Calu3 (cell line): ENCODE results near the gene ANKS6. TPM values are rescaled to one million over a fixed set of nuclear protein-coding genes. Genes with fewer than 3 reads are reported as not detected.

Experiments used
- BruUV-seq: library from RNA; stranded (reverse); fragments of 400-500 nt; replicated peaks from 2 replicates; lab custom pipeline; 2021; lab: Mats Ljungman, UMichigan
- CTCF ChIA-PET: fragments of 300-600 bp; sonication (Branson Sonifier 250); formaldehyde crosslinking; loops from one replicate; lab custom pipeline; 2022; ENCODE audit warnings: antibody characterized with exemption; lab: Charles Lee
- DNase-seq: peaks from one replicate; pipeline ENCODE4 v3.0.0; 2022
- H3K27ac Mint-ChIP-seq: one replicate; pipeline ENCODE4 v1.8.0; 2022; ENCODE audit warnings: mixed read lengths; ENCODE audit not compliant: unreplicated experiment
- H3K27me3 Mint-ChIP-seq: one replicate; pipeline ENCODE4 v1.8.0; 2022; ENCODE audit warnings: mixed read lengths; ENCODE audit not compliant: unreplicated experiment
- H3K36me3 Mint-ChIP-seq: one replicate; pipeline ENCODE4 v1.8.0; 2022; ENCODE audit warnings: mild to moderate bottlenecking, moderate library complexity, mixed read lengths; ENCODE audit not compliant: insufficient read depth, unreplicated experiment
- H3K4me1 Mint-ChIP-seq: one replicate; pipeline ENCODE4 v1.8.0; 2022; ENCODE audit warnings: mild to moderate bottlenecking, low read depth, mixed read lengths; ENCODE audit not compliant: unreplicated experiment
- H3K4me3 Mint-ChIP-seq: one replicate; pipeline ENCODE4 v1.8.0; 2022; ENCODE audit warnings: mild to moderate bottlenecking, low read depth, moderate library complexity, mixed read lengths; ENCODE audit not compliant: unreplicated experiment
- H3K9me3 Mint-ChIP-seq: one replicate; pipeline ENCODE4 v1.8.0; 2022; ENCODE audit warnings: low read depth, mixed read lengths; ENCODE audit not compliant: unreplicated experiment
- CTCF ChIP-seq: fragments of 200-600 bp; IDR thresholded peaks from one replicate; pipeline ENCODE4 v1.8.0; 2022; ENCODE audit warnings: antibody characterized with exemption; ENCODE audit not compliant: unreplicated experiment
- intact Hi-C: fragments of 100-400 bp; cut with micrococcal nuclease; formaldehyde crosslinking; loops from one replicate; pipeline ENCODE4 v1.10.0; 2022; ENCODE audit not compliant: unreplicated experiment
- total RNA-seq: library from RNA; stranded (reverse); gene quantifications from 2 replicates; pipeline ENCODE4 v1.2.3, GENCODE V29; 2022

The ANKS6 gene
- total RNA-seq, 1 experiment from 2014 or later: 31.5 TPM

- no peak overlapping the region for H3K27ac Mint-ChIP-seq
- CTCF ChIA-PET: no interaction called here
- H3K27me3 Mint-ChIP-seq: peaks cover 48% of the 10 kb centered on the region
- H3K4me1 Mint-ChIP-seq: no peaks in the 10 kb centered on the region
- intact Hi-C loops: no loop called here
- no peaks in the 10 kb centered on the region for H3K36me3 Mint-ChIP-seq
- H3K4me3 Mint-ChIP-seq: no peak overlapping the region
- BruUV-seq: no TSS peak
- DNase-seq: no peak
- no peaks in the 10 kb centered on the region for H3K9me3 Mint-ChIP-seq
- TF ChIP-seq CTCF: no peak
Measured at GRCh38 chr9:98694943-98695342, 101.4 kb downstream of the ANKS6 start.

- CTCF ChIA-PET: no interaction called here
- Mint-ChIP-seq H3K27ac (no peak overlapping the region), H3K36me3 (no peaks in the 10 kb centered on the region), H3K4me3 (no peak overlapping the region), H3K27me3 (peaks cover 32% of the 10 kb centered on the region), H3K4me1 (peaks cover 6% of the 10 kb centered on the region), H3K9me3 (no peaks in the 10 kb centered on the region)
- no peak for TF ChIP-seq CTCF
- no peak for DNase-seq
- intact Hi-C loops: no loop called here
- BruUV-seq: no TSS peak
Measured at GRCh38 chr9:98692392-98692791, 104.0 kb downstream of the ANKS6 start.

GRCh38 chr9:98691890-98692289, 104.5 kb downstream of the ANKS6 start:
- H3K9me3 Mint-ChIP-seq: no peaks in the 10 kb centered on the region
- H3K27me3 Mint-ChIP-seq: peaks cover 32% of the 10 kb centered on the region
- no peak overlapping the region for H3K27ac Mint-ChIP-seq
- H3K36me3 Mint-ChIP-seq: no peaks in the 10 kb centered on the region
- no TSS peak for BruUV-seq
- DNase-seq: no peak
- TF ChIP-seq CTCF: no peak
- H3K4me1 Mint-ChIP-seq: peaks cover 11% of the 10 kb centered on the region
- no peak overlapping the region for H3K4me3 Mint-ChIP-seq
- intact Hi-C loops: no loop called here
- CTCF ChIA-PET: no interaction called here

- Mint-ChIP-seq H3K27me3 (peaks cover 21% of the 10 kb centered on the region), H3K27ac (no peak overlapping the region), H3K4me1 (peaks cover 16% of the 10 kb centered on the region), H3K9me3 (no peaks in the 10 kb centered on the region), H3K36me3 (no peaks in the 10 kb centered on the region), H3K4me3 (no peak overlapping the region)
- intact Hi-C loops: no loop called here
- BruUV-seq: no TSS peak
- CTCF ChIA-PET: no interaction called here
- TF ChIP-seq CTCF: no peak
- no peak for DNase-seq
Measured at GRCh38 chr9:98690686-98691085, 105.7 kb downstream of the ANKS6 start.
